PC-3 (cell line): Measurements from ENCODE around the gene KRTAP20-4. TPM values are rescaled to one million over a fixed set of nuclear protein-coding genes. Genes with fewer than 3 reads are reported as not detected.

Experiments used
- ATAC-seq: fragments of 200-7000 bp; cut with Tn5 transposase; 2 replicates; pipeline ENCODE4 v1.9.1; 2020; ENCODE audit warnings: mild to moderate bottlenecking, moderate library complexity
- BruUV-seq: library from RNA; stranded (reverse); fragments of 400-500 nt; replicated peaks from 2 replicates; lab custom pipeline; 2021; lab: Mats Ljungman, UMichigan
- CTCF ChIA-PET: fragments of 300-600 bp; sonication (Branson Sonifier 250); formaldehyde crosslinking; loops from one replicate; lab custom pipeline; 2022; ENCODE audit warnings: antibody characterized with exemption; lab: Charles Lee
- POLR2A ChIA-PET: fragments of 300-600 bp; sonication (Branson Sonifier 250); formaldehyde crosslinking; loops from one replicate; lab custom pipeline; 2022; ENCODE audit warnings: antibody characterized with exemption; ENCODE audit not compliant: unreplicated experiment; lab: Charles Lee
- DNase-seq: peaks from one replicate; pipeline ENCODE4 v3.0.0-alpha.2; 2015
- H2AFZ ChIP-seq: fragments of 300-600 bp; sonication (generic); 2 replicates; pipeline ENCODE4 v1.6.0; 2016; ENCODE audit warnings: antibody characterized with exemption, low read length
- H3F3A ChIP-seq: fragments of 300-600 bp; sonication (generic); one replicate; pipeline ENCODE4 v1.6.0; 2017; ENCODE audit warnings: antibody characterized with exemption, low read length, control low read depth, mild to moderate bottlenecking; ENCODE audit not compliant: unreplicated experiment
- H3K27ac ChIP-seq: fragments of 300-600 bp; sonication (generic); 2 replicates; pipeline ENCODE4 v1.5.1; 2016; ENCODE audit warnings: mild to moderate bottlenecking, low read length
- H3K27me3 ChIP-seq: fragments of 300-600 bp; sonication (generic); 2 replicates; pipeline ENCODE4 v1.6.1; 2016; ENCODE audit warnings: low read length, mixed read lengths
- H3K36me3 ChIP-seq: fragments of 300-600 bp; sonication (generic); 2 replicates; pipeline ENCODE4 v1.6.1; 2016; ENCODE audit warnings: low read depth, mixed run types, low read length, mixed read lengths
- H3K4me1 ChIP-seq: fragments of 300-600 bp; sonication (generic); 2 replicates; pipeline ENCODE4 v1.5.1; 2016; ENCODE audit warnings: low read length; ENCODE audit not compliant: insufficient read depth
- H3K4me2 ChIP-seq: fragments of 300-600 bp; sonication (generic); 2 replicates; pipeline ENCODE4 v1.6.0; 2016; ENCODE audit warnings: low read length
- H3K4me3 ChIP-seq: fragments of 300-600 bp; sonication (generic); 2 replicates; pipeline ENCODE4 v1.5.1; 2016; ENCODE audit warnings: mild to moderate bottlenecking, low read length, mixed read lengths
- H3K79me2 ChIP-seq: fragments of 300-600 bp; sonication (generic); 2 replicates; pipeline ENCODE4 v1.6.1; 2017; ENCODE audit warnings: low read length, mixed read lengths
- H3K9ac ChIP-seq: fragments of 300-600 bp; sonication (generic); 2 replicates; pipeline ENCODE4 v1.6.0; 2016; ENCODE audit warnings: mild to moderate bottlenecking, low read length
- H3K9me2 ChIP-seq: fragments of 300-600 bp; sonication (generic); replicated peaks from 2 replicates; pipeline ENCODE4 v1.6.1; 2016; ENCODE audit warnings: mixed run types, low read length, mixed read lengths
- H3K9me3 ChIP-seq: fragments of 300-600 bp; sonication (generic); 2 replicates; pipeline ENCODE4 v1.6.1; 2016; ENCODE audit warnings: low read length, mixed read lengths
- H4K20me1 ChIP-seq: fragments of 300-600 bp; sonication (generic); 2 replicates; pipeline ENCODE4 v1.6.1; 2016; ENCODE audit warnings: low read length, mixed read lengths
- EZH2 ChIP-seq: fragments of 300-600 bp; sonication (generic); IDR thresholded peaks from one replicate; pipeline ENCODE4 v1.6.1; 2017; ENCODE audit warnings: antibody characterized with exemption, mild to moderate bottlenecking, low read length; ENCODE audit not compliant: unreplicated experiment
- EZH2phosphoT487 ChIP-seq: fragments of 300-600 bp; sonication (generic); IDR thresholded peaks from 2 replicates; pipeline ENCODE4 v1.6.1; 2018; ENCODE audit warnings: mild to moderate bottlenecking, antibody characterized with exemption, low read length, borderline replicate concordance
- intact Hi-C: fragments of 100-400 bp; cut with micrococcal nuclease; formaldehyde crosslinking; loops from 2 replicates; pipeline ENCODE4 v1.9.0; 2023
- total RNA-seq: library from RNA; depleted of rRNA; stranded (reverse); fragments of >200 nt; gene quantifications from 2 replicates; pipeline ENCODE4 v1.2.3, GENCODE V29; 2014
- TF ChIP-seq, protein P1 (sequence below): fragments of 300-600 bp; sonication (generic); conservative IDR thresholded peaks from 2 replicates; pipeline ENCODE4 v1.5.1; 2017; ENCODE audit warnings: antibody characterized with exemption, low read depth, mild to moderate bottlenecking, low read length

Gene KRTAP20-4
- total RNA-seq, 1 experiment from 2014 or later: not detected

DNA sequence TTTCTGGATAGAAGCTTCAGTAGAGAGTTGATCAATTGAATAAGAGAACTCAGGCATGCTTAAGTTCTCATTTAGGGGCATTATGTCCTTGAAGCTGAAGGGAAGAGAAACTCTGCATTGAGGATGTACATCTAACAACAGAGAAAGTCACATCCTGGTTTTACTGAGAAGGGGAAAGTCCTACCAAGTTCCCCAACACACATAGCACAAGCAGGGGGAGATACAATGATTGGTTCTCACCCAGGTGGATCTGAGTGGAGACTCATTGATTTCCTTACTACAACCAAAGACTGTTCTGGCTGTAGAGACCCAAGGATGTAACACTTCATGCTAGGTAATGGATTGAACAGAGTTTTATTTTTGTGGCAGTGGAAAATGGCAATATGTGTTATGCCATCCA is 5.2 kb upstream of the KRTAP20-4 start:
- Histone ChIP-seq H3K79me2 (no peaks in the 10 kb centered on the region), H4K20me1 (no peaks in the 10 kb centered on the region), H3F3A (peaks cover 4% of the 10 kb centered on the region), H3K27me3 (no peaks in the 10 kb centered on the region), H3K9me3 (no peaks in the 10 kb centered on the region), H3K4me1 (peaks cover 20% of the 10 kb centered on the region), H3K9me2 (no peaks in the 10 kb centered on the region; the same call in 1 of the 2 replicates), H3K4me2 (no peak overlapping the region), H3K9ac (no peak overlapping the region), H3K36me3 (no peaks in the 10 kb centered on the region), H3K4me3 (no peak overlapping the region), H3K27ac (no peak overlapping the region), H2AFZ (no peak overlapping the region)
- ATAC-seq (no peak), DNase-seq (no peak)
- BruUV-seq: no TSS peak
- ChIA-PET POLR2A (no interaction called here), CTCF (no interaction called here)
- no peak for TF ChIP-seq EZH2
- TF ChIP-seq EZH2phosphoT487: no peak
- TF ChIP-seq, protein P1, sequence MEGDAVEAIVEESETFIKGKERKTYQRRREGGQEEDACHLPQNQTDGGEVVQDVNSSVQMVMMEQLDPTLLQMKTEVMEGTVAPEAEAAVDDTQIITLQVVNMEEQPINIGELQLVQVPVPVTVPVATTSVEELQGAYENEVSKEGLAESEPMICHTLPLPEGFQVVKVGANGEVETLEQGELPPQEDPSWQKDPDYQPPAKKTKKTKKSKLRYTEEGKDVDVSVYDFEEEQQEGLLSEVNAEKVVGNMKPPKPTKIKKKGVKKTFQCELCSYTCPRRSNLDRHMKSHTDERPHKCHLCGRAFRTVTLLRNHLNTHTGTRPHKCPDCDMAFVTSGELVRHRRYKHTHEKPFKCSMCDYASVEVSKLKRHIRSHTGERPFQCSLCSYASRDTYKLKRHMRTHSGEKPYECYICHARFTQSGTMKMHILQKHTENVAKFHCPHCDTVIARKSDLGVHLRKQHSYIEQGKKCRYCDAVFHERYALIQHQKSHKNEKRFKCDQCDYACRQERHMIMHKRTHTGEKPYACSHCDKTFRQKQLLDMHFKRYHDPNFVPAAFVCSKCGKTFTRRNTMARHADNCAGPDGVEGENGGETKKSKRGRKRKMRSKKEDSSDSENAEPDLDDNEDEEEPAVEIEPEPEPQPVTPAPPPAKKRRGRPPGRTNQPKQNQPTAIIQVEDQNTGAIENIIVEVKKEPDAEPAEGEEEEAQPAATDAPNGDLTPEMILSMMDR: no peak
- intact Hi-C loops: no loop called here

DNA sequence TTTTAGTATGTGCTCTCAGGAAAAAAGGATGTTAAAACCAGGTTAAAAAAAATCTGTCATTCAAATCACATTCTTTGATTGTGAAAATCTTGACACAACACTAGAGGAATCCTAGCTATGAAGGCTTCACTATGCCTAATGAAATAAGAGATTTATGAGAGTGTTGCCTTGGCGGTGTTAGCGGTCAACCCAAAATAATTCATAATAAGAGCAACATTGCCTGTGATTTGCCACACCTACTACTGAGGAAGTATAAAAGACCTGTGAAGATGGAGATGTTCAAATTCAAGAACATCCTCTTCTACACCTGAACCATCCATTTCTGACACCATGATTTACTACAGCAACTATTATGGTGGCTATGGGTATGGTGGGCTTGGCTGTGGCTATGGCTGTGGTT is 4.3 kb upstream of the KRTAP20-4 start, which contains the start of gene KRTAP20-1:
KRTAP20-1 (plus strand) TSS at position 301 of the 400 bp plus-strand sequence; CDS start at position 331, 30 bp downstream.
- Histone ChIP-seq H3K36me3 (no peaks in the 10 kb centered on the region), H3K4me3 (no peak within 1 kb of the TSS), H3K9ac (no peak within 1 kb of the TSS), H3K4me2 (no peak within 1 kb of the TSS), H2AFZ (no peak within 1 kb of the TSS), H3K27me3 (no peaks in the 10 kb centered on the region), H3K79me2 (no peaks in the 10 kb centered on the region), H3K9me2 (no peaks in the 10 kb centered on the region; the same call in 1 of the 2 replicates), H3K9me3 (no peaks in the 10 kb centered on the region), H3F3A (peaks cover 4% of the 10 kb centered on the region), H4K20me1 (no peaks in the 10 kb centered on the region), H3K4me1 (peaks cover 30% of the 10 kb centered on the region), H3K27ac (no peak within 1 kb of the TSS)
- DNase-seq: no peak
- ChIA-PET POLR2A (no interaction called here), CTCF (no interaction called here)
- intact Hi-C loops: no loop called here
- TF ChIP-seq, protein P1: no peak
- TF ChIP-seq EZH2phosphoT487 (no peak), EZH2 (no peak)
- BruUV-seq: no TSS peak
- no peak for ATAC-seq

DNA sequence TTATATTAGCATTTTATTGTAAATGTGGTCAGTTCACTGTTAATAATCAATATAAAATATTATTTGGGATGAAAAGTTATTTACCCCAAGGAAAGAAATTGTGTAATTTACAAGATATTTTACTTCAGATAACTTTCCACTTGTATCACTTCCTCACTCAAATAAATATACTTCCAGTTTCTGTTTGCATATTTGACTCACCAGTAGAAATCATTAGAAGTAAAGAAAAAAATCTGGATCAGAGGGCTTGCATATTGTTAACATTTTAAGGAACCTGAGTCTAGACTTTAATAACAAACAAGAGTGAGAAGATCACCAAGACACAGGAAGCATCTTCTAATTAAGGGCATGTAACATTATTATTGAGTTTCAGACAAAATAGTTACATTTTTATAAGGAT is 347 bp upstream of the KRTAP20-4 start:
- CTCF ChIA-PET: no interaction called here
- H3K36me3 ChIP-seq: no peaks in the 10 kb centered on the region
- POLR2A ChIA-PET: no interaction called here
- H3K9me3 ChIP-seq: no peaks in the 10 kb centered on the region
- intact Hi-C loops: loop anchor here (2.0 kb wide), 1 partner anchor 113 kb away; no protein-coding TSS in a partner anchor
- peak overlapping the region; percentile 77 for H3K4me2 ChIP-seq
- no peaks in the 10 kb centered on the region for H3K27me3 ChIP-seq
- peaks cover 44% of the 10 kb centered on the region for H3K4me1 ChIP-seq
- H3K9me2 ChIP-seq: no peaks in the 10 kb centered on the region; the same call in 1 of the 2 replicates
- H3K9ac ChIP-seq: peak overlapping the region; percentile 52
- peak overlapping the region; percentile 41 for H2AFZ ChIP-seq
- ATAC-seq (peak; percentile 65), DNase-seq (peak; percentile 86)
- H3K4me3 ChIP-seq: peak overlapping the region; percentile 30; the same call in 1 of the 2 replicates
- peaks cover 4% of the 10 kb centered on the region for H3F3A ChIP-seq
- no peaks in the 10 kb centered on the region for H4K20me1 ChIP-seq
- no TSS peak for BruUV-seq
- H3K27ac ChIP-seq: peak overlapping the region; percentile 88
- TF ChIP-seq EZH2phosphoT487 (no peak), EZH2 (no peak)
- TF ChIP-seq, protein P1: no peak
- no peaks in the 10 kb centered on the region for H3K79me2 ChIP-seq
